Activated CD4-positive, alpha-beta T cell treated with anti-CD3 and anti-CD28 coated beads, Interleukin-10, Interleukin-2, amounts not matched to agents 100 ng/mL and 50 ng/mL, durations not matched to agents 16 hours and 8 hours (primary cell): ENCODE data around the gene TST.

Experiments
- DNase-seq: peaks from one replicate; pipeline ENCODE4 v3.0.0-alpha.2; 2020

TST gene

DNA sequence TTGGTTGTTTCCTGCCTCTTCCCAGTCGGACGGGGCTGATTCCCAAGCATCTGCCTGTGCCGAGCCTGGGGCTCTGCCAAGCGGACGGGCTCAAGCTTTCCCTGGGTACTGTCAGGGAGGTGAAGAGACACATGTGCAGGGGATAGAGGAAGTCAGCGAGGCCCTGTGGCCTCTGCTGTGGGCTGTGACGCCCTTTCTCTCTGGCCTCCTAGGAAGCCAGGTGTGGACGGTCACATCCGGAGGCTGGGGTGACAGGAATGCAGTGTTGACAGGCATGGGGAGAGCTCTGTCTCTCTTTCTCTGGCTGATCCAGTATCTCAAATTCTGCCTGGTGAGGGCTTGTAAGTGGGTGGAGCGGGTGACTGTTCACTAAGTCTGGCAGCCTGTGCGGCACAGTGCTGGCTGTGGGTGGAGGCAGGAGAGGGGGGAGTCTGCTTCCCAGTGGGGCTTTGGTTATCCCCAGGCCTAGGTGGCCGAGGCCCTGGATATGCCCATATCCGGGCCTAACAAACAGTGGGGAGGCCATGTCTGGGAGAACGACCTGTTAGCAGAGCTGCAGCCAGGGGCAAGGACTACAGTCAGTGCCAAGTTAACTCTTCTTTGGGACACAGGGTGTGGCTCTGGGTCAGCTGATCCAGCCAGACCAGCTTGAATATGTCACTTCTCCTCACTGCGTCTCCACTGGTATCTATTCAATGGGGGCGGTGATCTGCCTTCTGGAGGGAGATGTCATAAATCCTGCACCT is 34.2 kb upstream of the TST start:
- DNase-seq = no peak

DNA sequence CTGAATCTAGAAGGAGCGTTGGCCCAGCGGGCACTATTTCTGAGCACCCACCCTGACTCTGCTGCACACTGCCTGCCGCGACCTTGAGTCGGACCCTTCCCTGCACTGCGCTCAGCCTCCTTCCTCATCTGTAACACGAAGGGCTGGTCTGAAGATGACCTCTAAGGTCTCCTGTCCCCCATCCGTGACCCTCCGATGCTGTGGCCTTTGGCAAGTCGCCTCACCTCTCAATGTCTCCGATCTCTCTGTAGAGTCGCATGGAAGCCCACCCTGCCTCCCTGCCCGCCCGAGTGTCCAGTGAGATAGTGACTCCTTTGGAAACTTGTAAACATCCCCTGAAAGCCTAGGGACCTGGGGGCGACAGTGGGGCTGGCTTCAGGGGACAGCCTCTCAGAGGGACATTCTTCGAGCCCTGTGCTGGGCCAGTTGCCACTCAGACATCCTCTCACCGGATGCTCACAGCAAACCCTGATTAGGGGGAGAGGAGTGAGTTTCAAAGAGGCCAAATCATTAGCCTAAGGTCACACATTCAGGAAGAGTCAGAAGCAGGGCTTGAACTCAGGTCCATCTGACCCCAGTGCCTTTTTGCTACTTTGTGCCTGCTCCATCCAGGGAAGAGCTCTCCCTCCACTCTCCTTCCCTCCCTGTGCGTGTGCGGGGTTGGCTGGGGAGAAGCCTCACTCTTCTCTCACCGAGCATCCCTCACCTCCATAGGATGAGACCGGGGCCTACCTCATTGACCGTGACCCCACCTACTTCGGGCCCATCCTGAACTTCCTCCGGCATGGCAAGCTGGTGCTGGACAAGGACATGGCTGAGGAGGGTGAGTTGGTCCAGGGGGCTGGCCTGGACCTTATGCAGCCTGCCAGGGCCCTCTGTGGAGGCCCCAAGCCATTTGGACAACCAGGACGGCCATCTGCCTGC is 33.4 kb upstream of the TST start:
- no peak for DNase-seq

DNA sequence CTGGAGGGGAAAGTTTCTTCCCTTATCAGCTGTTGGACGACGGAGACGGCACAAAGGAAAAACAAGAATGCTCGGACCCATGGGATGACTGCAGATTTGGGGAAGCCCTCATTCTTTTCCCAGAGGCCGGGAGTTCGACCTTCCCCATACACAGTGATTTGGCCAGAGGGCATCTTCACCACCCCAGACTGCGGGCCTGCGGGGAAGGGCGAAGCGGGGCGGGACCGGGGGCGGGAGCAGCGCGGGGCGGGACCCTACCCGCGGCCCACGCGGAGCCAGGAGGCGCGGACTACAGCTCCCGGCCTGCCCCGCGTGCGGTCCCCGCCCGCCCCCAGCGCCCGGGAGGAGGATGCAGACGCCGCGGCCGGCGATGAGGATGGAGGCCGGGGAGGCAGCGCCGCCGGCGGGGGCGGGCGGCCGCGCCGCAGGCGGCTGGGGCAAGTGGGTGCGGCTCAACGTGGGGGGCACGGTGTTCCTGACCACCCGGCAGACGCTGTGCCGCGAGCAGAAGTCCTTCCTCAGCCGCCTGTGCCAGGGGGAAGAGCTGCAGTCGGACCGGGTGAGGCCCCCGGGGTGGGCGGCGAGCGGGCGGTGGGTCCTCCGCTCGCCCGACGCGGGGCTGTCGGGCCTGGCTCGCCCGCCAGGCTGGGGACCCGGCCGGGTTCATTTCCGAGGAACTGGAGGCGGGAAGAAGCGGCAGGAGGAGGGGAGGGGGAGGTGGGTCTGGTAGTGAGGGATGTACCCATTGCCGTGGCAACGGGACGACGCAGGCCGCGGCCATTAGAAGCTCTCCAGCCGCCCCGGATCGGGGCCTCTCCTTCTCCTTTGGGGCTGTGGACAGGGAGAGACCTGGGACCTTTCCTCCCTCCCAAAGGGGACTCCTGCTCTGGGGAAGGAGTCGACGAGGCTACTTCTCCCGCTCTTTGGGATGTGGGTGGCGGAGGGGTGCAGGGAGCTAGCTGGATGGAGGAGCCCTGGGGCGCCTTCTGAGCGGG is 32.4 kb upstream of the TST start, which contains the start of gene KCTD17:
KCTD17 (plus strand) TSS at position 352 of the 995 bp plus-strand sequence; CDS start at position 371, 19 bp downstream.
- DNase-seq = peak; percentile 89

DNA sequence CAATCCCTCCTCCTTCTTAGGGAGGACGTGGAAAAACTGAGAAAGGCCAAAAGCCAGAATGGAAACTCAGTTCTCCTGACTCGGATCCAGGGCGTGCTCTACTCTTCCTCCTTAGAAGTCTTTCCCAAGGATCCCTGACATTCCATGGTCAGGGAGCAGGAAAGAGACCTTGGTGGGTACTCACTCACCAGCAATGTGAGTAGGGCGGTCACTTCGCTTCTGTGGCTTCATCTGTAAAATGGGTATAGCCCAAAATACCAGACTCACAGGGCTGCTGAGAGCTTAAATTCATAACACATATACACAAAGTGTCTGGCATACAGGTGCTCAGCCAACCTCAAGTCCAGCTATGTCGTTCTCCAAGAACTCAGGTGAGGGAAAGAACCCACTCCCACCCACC is 31.7 kb upstream of the TST start:
- no peak for DNase-seq

DNA sequence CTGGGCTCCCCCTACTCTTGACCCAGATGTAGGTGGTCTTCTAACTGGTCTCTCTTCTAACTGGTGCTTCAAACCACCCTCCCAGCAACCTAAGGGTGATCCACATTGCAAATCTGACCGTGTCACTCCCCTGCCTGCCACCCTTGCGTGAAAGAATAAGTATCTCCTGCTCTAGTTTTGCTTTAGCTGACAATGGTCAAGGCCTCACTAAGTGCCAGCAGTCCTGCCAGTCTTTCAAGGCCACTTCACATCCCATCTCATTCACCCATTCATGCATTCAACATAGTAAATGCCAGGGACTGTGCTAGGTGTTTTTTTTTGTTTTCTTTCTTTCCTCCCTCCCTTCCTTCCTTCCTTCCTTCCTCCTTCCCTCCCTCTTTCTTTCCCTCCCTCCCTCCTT is 30.0 kb upstream of the TST start:
- DNase-seq = no peak

DNA sequence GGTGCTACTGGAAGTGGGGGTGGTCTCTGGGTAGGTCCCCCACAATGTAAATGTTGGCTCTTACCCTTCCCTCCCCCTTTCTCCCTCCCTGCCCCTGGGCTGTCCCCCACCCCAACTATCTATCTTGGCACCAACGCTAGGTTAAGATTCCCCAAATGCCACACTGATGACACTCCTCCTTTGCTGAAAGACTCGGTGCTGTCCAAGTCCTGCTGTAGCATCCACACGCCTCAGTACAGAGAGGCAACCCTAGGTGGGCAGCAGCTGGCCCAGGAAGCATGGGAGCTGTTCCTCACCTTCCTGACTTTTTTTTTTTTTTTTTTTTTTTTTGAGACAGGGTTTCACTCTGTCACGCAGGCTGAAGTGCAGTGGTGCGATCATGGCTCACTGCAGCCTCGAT is 28.9 kb upstream of the TST start:
- DNase-seq = no peak

DNA sequence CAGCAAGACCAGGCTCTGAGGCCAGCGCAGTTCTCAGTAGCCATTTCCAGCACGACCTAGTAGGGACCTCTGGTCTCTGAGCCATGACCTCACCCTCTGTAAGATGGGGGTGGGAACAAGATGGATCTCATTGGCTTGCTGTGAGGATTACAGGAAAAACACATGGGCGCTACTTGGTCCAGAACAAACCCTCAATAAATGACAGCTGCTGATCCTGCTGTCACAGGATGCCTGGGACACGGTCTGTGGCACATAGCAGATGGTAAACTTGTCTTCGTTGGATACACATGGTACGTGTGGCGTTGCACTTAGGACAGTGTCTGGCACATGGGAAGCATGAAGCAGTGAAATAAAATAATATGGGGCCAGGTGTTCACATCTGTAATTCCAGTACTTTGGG is 27.8 kb upstream of the TST start:
- no peak for DNase-seq

DNA sequence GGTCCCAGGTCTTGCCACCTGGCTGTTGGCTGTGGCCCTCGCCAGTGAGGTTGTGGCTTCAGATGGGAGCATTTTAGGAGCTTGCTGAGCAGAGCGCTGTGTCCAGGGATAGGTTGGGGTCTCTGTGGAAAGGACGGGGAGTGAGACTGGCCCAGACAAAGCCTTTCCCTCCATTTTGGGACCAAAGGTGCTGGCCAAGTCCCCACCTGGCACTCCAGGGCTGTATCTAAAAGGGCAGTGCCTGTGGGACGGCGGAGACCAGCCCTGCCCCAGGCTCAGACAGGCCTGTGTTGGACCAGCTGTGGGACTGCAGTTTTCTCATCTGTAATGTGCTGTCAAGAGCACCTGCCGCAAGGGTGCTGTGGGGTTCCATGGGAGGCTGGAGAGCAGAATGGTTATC is 27.3 kb upstream of the TST start:
- no peak for DNase-seq

DNA sequence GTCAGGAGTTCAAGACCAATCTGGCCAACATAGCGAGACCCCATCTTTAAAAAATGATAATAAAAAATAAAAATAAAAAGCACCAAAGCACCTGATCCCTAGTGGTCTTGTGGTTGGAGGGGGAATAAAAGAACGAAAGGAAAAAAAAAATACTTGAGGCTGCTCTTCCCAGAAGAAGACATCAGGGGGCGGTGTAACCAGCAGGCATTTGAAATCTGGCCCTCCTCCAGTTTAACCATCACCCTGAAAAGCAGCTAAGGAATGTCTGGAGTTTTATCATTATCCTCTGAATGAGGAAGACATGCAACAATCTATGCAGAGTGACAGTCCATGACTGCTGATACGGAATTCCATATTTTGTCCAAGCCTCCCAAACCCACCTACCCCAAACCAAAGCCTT is 26.7 kb upstream of the TST start:
- DNase-seq = peak; percentile 16

DNA sequence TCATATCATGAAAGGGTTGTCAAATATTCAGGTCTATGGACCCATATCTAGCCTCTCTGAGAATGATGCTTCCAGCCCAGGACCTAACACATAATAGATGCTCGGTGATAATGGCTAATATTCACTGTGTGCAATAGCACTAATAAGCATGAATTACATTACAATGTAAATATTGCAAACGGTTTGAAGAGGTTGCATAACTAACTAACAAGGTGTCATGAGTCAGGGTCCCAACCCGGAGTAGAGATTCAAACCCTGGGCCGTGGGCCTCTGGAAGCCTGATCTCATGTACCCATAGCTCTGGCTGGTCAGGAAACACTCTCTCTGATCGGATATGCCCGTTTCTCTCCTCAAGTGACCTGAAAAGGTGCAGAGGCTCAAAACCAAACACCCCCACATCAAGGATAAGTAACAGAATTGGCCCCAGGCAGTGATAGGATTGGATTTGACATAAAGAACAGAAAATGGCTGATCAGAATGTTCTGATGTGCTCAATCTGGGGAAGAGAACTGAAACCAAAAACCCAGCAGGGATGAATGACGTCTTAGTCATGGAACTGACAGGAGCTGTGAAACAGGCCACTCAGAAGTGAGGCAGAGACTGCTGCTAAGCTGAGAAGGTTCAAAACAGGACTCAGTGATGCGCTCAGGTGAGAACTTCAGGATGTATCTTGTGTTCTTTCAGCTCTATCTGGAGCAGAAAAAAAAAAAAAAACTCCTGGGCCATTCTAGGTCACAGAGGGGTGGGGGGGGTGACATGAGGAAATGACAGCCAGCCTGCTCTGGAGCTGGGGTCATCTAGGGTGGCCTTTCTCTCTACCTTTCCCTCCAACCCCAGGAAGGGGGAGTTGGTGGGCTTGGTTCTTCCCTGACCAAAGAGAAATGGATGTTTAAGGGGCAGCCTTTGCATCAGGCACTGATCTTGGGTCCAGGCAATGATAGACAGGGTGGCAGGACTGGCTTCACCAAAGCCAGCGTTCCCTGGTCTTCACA is 25.7 kb upstream of the TST start:
- DNase-seq = no peak

DNA sequence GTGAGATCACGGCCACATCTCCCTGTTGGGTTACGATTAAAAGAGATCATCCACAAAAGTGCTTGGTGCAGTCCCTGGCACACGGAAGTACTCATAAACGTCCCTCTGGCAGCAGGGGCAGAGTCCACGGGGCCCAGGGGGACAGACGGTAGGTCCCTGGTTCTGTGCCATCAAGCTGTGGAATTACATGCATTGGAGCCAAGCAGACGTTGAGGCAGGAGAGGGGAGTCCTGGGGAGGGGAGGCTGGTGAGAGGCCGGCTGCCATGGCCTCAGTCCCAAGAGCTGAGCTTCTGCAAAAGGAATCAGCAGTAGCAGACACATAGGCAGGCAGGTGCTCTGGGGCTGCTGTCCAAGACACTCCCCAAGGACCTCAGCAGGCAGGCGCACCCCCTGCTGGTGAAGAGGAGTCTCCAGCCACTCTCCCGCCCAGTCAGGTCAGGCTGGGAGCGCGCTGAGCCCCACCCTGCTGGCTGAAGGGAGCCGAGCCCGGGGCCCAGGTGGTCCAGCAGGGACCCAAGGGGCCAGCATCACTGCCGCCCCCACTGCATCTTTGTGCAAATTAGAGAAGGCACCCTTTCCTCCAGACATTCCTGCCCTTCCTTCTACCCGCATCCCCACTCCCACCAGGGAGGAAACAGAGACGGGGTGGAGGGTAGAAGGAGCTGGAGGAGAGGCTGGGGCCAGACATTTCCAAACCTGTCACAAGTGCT is 24.7 kb upstream of the TST start:
- peak; percentile 75 for DNase-seq

DNA sequence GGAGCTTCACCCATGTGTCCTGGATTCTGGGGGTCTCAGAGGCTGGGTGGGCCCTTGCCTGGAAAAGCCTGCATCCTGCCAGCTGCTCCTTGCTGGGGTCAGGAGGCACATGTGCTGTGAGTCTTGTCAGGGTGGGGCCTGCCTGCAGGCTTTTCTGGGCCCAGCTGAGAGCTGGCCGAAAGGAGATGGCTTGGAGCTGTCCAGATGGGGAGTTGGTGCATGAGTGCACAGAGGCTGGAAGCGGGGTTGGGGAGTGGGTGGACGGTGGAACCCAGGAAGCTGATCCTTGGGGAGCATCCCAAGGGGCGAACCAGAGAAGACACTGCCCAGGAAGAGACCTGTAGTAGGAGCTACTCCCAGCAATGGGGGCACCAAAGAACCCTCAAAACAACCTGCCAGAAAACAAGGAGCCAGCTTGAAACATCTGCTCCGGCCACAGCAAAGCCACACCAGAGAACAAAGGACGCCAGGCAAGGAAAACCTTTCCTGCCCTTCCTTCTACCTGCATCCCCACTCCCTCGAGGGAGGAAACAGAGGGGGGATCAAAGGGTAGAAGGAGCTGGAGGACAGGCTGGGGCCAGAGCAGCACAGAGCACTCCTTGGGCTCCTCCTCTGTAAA is 24.1 kb upstream of the TST start:
- DNase-seq = no peak

DNA sequence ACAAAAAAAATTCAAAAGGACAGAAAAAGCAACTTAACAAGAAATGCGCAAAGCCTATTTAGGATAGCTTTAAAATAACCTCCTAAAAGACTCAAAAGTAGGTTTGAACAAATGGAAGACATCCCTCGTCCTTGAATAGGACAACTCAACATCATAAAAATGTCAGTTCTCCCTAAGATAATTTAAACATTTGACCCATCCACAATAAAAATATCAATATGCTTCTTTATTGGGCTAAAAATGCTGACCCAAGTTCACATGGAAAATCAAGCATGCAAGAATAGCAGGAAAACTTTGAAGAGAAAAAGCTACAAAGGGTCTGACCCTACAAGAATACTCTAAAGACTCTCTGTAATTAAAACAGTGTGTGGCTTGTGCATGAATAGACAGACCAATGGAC is 20.2 kb upstream of the TST start:
- DNase-seq = no peak

DNA sequence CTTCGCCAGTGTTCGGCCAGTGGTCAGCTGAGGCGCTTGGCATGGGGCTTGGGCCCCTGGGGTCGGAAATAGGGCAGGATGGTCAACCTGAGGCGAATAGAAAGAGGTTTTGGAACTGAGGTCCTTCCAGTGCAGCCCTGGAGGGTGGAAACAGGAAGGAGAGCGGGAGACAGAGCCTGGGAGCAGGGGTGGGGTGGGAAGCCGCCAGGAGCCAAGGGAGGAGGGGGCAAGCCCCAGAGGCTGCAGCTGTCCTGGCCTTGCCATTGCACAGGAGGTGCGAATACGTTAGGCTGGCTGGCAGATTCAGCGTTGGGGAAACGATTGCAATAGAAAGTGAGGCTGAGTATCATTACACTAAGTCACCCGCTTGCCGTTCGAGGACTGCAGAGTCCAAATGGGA is 18.4 kb upstream of the TST start:
- DNase-seq = no peak

DNA sequence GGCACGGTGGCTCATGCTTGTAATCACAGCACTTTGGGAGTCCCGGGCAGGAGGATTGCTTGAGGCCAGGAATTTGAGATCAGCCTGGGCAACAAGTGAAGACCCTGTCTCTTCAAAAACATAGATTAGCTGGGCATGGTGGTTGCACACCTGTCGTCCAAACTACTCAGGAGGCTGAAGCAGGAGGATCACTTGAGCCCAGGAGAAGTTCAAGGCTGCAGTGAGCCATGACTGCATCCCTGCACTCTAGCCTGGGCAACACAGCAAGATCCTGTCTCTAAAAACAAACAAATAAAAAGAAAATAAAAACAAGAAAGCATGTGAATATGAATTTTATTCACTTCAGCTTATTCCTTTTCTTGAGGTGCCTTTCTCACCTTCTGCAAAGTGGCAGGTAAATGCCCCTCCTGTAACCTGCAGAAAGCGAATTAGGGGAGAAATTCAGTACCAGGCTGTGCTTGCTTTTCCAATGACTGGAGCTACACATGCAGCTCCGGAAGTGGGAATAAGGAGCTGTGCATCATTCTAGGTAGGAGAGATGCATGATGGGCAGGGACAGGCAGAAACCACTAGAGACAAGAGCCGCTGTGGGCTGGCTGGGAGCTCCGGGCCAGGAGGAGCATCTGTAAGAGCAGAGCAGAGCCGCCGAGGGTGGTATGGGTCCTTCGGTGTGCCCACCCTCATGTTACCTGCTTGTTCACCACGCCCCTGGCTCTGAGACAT is 17.6 kb upstream of the TST start:
- DNase-seq = no peak

DNA sequence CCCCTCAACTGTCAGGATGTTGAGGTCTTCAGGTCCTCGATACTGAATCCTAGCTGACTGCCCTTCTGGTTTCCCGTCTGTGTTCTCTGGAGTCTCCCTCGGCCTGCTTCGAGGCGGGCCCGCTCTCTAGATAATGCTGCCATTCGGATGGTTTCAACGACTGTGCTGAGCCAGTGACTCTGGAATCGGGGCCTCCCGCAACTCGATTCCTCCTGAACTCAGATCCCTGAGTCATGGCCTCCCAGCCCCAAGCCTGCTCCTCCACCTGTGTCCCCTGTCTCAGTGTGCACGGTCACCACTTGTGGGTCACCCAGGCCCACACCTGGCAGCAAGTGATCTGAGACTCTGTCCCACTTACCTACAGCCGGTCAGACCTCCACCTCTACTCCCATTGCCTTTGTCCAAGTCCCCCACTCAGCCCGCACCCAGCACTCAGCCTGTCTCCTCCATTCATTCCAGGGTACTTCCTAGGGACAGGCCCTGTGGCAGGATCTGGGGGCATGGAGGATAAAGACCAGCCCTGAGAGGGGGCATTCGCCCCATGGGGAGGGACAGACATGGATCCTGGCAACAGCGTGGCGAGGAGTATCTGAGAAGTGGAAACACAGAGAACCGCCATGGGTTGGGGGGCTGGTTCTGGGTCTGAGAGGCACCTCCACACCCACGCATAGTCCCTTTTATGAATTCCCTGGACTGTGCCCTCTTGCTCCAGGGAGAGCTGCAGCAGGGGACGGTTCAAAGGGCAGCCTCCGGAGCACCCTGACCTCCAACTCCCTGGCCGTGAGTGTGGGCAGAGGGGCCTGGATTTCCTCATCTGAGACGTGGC is 14.6 kb upstream of the TST start:
- no peak for DNase-seq

DNA sequence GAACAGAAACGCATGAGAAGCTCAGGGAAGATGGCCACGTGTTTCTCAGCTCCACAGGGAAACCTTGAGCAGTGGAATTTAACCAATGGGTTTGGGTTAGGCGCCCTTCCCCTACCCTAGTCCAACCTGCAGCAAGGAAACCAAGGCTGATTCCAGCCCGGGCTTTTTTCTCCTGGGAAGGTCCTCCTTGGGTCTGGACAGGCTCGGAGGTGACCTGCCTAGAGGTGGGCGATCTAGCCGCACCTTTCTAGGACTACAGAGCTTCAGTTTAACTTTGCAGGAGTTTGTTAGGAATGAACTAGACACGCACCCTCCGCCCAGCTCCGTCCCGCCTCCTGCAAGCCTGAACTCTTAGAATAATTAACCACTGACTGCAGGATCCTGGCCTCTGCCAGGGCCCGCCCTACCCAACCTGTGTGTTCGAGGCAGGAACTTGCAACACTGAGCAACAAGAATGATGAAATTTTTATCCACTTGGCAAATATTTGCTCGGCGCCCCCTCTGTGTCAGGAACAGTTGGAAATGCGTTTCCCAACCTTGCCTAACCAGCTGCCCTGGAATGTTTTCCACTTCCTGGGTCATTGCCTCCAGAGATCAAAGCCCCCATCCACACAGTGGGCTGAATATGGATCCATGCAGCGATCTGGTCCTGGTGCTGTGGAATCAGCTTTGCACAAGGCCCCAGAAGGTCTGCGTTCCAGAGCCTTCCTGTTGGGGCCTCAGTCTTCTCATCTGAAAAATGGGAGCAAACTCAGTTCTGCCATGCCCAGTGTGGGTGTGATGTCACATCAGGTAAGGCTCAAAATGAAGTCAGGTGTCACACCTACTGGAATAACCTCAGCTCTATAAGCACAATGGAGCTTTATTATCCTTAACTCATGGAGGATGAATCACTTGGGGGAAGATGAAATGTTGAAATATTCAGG is 13.6 kb upstream of the TST start:
- DNase-seq = no peak

DNA sequence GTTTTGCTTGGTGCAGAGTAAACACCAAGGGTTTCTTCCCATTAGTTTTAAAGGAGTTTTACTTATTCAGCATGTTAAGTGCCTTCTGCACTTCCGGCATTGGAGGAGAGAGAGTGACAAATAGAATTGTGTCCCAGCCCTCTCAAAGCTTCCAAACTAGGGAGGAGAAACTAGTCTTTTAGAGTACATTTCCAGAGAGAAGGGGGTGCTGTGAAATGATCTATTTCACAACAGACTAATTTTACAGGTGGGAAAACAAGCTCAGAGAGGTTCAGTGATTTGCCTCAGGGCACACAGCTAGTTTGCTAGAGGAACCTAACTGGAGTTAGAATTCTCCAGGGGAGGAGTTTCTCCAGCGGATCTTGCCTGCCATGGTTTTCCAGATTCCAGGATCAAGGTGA is 12.9 kb upstream of the TST start:
- no peak for DNase-seq
